ENCODE measurements around the gene NIN. TPM values are rescaled to one million over a fixed set of nuclear protein-coding genes. Genes with fewer than 3 reads are reported as not detected.

The NIN gene
- total RNA-seq, 4 donors from 2014 or later: 30.2 to 43.1 (median 38.6) TPM

DNA sequence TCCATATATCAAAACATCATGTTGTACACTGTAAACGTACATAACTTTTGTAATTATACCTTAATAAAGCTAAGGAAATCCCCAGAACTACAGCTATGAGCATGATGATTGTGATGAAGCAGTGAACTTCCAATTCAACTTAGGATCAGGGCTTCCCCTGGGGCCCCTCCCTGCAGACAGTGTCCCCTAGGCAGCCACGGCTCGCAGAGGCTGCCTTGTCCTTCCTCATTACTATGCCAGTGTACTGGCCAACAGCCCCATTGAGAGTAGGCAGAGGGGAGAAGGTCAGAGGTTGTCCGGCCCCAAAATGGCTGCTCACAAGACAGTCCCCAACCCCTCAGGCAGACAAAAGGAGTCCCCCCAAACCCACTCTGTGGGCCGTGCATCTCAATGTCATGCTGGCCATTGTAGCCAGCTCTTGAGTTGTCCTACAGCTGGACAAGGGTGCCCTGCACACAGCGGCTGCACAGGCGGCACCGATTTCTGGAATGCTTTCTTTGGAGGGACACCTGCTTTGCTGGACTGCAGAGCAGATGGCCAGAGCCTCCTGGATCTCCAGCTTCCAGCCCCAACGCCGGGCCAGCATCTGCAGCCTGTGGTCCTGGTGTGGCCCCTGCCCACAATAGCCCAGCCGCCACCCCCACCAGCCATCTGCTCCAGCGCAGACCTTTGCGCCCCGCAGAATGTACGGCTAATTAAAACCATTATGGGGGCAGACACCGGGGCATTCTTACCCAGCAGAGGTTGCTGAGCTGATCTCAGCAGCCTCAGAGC is 46.1 kb downstream of the NIN start:
- no peak overlapping the region for H3K4me3 ChIP-seq
- WGBS, 2 donors (ENCODE audit: low coverage in 1 of 2): 83 to 88% methylated on average over 1 to 9 of the region's 16 CpGs
- no peak overlapping the region for H3K27ac ChIP-seq
- no peaks in the 10 kb centered on the region for H3K27me3 ChIP-seq
- TF ChIP-seq EP300 (IDR thresholded peaks at IDR 0.05): no peak
- no peak for TF ChIP-seq POLR2A (IDR thresholded peaks at IDR 0.05)
- TF ChIP-seq POLR2AphosphoS5 (IDR thresholded peaks at IDR 0.05): no peak
- TF ChIP-seq, protein P1, sequence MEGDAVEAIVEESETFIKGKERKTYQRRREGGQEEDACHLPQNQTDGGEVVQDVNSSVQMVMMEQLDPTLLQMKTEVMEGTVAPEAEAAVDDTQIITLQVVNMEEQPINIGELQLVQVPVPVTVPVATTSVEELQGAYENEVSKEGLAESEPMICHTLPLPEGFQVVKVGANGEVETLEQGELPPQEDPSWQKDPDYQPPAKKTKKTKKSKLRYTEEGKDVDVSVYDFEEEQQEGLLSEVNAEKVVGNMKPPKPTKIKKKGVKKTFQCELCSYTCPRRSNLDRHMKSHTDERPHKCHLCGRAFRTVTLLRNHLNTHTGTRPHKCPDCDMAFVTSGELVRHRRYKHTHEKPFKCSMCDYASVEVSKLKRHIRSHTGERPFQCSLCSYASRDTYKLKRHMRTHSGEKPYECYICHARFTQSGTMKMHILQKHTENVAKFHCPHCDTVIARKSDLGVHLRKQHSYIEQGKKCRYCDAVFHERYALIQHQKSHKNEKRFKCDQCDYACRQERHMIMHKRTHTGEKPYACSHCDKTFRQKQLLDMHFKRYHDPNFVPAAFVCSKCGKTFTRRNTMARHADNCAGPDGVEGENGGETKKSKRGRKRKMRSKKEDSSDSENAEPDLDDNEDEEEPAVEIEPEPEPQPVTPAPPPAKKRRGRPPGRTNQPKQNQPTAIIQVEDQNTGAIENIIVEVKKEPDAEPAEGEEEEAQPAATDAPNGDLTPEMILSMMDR (IDR thresholded peaks at IDR 0.05): no peak
- ATAC-seq: no peak
- H3K36me3 ChIP-seq: peaks cover 0 to 14% of the 10 kb centered on the region in 2 donors
- no peaks in the 10 kb centered on the region for H3K9me3 ChIP-seq
- peaks cover 0 to 13% (median 0%) of the 10 kb centered on the region in 3 donors for H3K4me1 ChIP-seq

DNA sequence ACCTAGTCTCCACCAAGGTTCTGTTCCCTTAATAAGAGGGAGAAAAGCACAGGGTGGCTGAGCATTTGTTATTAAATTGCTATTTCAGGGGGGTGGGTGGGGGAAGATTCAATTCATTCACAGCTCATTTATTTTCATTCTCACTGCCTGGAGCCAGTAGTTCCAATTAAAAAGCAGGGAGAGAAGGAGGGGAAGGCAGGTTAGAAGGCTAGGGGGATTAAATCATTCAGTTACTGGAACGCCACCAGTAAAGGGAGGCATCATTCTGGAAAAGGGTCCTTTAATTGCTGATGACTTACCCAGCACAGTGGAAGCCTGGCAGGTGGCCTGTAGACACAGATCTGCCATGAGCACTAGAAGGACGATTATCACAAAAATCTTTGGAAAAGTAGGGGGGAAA is 47.4 kb downstream of the NIN start:
- no peak for TF ChIP-seq POLR2A (IDR thresholded peaks at IDR 0.05)
- no peak for TF ChIP-seq POLR2AphosphoS5 (IDR thresholded peaks at IDR 0.05)
- TF ChIP-seq EP300 (IDR thresholded peaks at IDR 0.05): no peak
- TF ChIP-seq, protein P1 (IDR thresholded peaks at IDR 0.05): no peak
- H3K4me1 ChIP-seq: peaks cover 0 to 19% (median 0%) of the 10 kb centered on the region in 3 donors
- H3K4me3 ChIP-seq: no peak overlapping the region
- H3K9me3 ChIP-seq: no peaks in the 10 kb centered on the region
- no peak for ATAC-seq
- H3K27ac ChIP-seq: no peak overlapping the region
- H3K36me3 ChIP-seq: peaks cover 0 to 5% of the 10 kb centered on the region in 2 donors
- 80 to 95% methylated on average over 1 to 2 of the region's 2 CpGs for WGBS, 2 donors (ENCODE audit: low coverage in 1 of 2)
- H3K27me3 ChIP-seq: no peaks in the 10 kb centered on the region

DNA sequence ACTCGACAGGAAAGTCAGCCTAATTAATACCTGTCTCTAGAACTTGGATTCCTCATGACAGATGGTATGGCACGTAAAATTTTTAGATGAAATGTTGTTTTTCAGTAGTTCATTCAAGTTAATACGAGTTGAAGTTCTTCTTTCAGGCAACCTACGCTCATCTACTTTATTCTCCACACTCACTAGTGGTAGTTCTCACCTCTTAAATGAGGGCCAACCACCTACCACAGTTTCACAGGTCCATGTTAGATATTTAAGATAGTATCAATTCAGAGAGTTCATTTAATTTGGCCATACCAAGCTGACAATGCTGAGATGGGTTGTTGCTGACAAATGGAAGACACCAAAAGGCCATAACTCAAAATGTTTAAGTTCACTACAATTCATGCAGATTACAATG is 50.6 kb downstream of the NIN start:
- 88 to 95% methylated on average over 4 of the region's 4 CpGs for WGBS, 2 donors (ENCODE audit: low coverage in 1 of 2)
- no peaks in the 10 kb centered on the region for H3K9me3 ChIP-seq
- ATAC-seq: no peak
- peaks cover 0 to 8% of the 10 kb centered on the region in 2 donors for H3K36me3 ChIP-seq
- H3K27ac ChIP-seq: no peak overlapping the region
- no peak overlapping the region for H3K4me3 ChIP-seq
- no peaks in the 10 kb centered on the region for H3K27me3 ChIP-seq
- TF ChIP-seq EP300 (IDR thresholded peaks at IDR 0.05) (no peak), POLR2A (IDR thresholded peaks at IDR 0.05) (no peak), POLR2AphosphoS5 (IDR thresholded peaks at IDR 0.05) (no peak)
- TF ChIP-seq, protein P1 (IDR thresholded peaks at IDR 0.05): no peak
- H3K4me1 ChIP-seq: peaks cover 0 to 29% (median 0%) of the 10 kb centered on the region in 3 donors

DNA sequence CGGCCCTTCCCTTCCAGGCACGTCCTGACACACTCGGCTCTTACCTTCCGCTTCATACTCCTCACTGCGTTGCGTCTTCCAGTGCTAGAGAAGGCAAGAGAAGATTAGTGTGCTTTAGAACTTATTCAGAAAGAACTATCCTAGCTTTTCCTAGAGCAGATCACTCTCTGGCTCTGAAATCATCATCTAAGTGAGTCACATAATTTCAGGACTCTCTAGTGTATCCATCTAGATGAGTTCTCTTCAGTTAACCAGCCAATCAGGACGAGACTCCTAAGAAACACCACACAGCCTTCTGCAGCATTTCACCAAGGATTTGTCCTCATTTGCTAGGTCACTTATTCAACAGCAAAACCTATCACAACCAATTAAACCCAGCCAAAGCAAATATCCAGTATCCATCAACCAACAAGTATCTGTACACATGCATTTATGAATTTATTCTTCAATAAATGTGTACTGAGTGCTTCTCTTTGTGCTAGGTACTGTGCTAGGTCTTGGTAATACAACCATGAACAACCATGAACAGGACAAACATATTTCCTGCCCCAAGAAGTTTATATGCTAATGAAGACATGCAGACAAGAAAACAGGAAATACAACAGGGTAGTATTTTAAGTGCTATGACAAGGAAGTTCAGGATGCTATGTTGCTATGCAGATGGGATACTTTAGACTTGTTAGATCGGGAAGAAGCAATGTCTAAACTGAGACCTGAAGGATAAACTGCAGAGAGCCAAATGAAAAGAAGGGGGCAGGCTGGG is 52.1 kb downstream of the NIN start:
- Histone ChIP-seq H3K27me3 (no peaks in the 10 kb centered on the region), H3K36me3 (peaks cover 0 to 20% of the 10 kb centered on the region in 2 donors), H3K4me1 (peaks cover 0 to 44% (median 0%) of the 10 kb centered on the region in 3 donors), H3K9me3 (no peaks in the 10 kb centered on the region), H3K4me3 (no peak overlapping the region), H3K27ac (peak overlapping the region in 1 of 4 donors; percentile 4)
- TF ChIP-seq EP300 (IDR thresholded peaks at IDR 0.05) (no peak), POLR2AphosphoS5 (IDR thresholded peaks at IDR 0.05) (no peak), POLR2A (IDR thresholded peaks at IDR 0.05) (no peak)
- TF ChIP-seq, protein P1 (IDR thresholded peaks at IDR 0.05): no peak
- WGBS, 2 donors (ENCODE audit: low coverage in 1 of 2): 81 to 83% methylated on average over 8 of the region's 8 CpGs
- ATAC-seq: no peak
